Heart left ventricle (tissue), 16 donors: ENCODE data around the gene STOX1. TPM values are rescaled to one million over a fixed set of nuclear protein-coding genes. Genes with fewer than 3 reads are reported as not detected.

ENCODE experiments used
- ATAC-seq, 4 donors: fragments of 200-7000 bp; cut with Tn5 transposase; one replicate each; pipeline ENCODE4 v1.9.1; 2020 to 2022; ENCODE audit warnings: moderate library complexity in 4 of 4, mild to moderate bottlenecking in 3 of 4, moderate number of reproducible peaks in 1 of 4
- DNase-seq, 5 donors: peaks; one replicate each; pipeline ENCODE4 v3.0.0-alpha.2; 2020
- H3K27ac ChIP-seq, 12 donors: fragments of 200-600 bp; sonication (generic) in 4 of 12; one replicate each; pipeline versions ENCODE4 v1.5.0 to v1.8.0; 2016 to 2022; ENCODE audit warnings: mild to moderate bottlenecking in 2 of 12
- H3K27me3 ChIP-seq, 9 donors: fragments of 200-600 bp; sonication (generic) in 2 of 9; one replicate each; pipeline versions ENCODE4 v1.5.1 to v1.8.0; 2016 to 2022; ENCODE audit warnings: mild to moderate bottlenecking in 3 of 9
- H3K36me3 ChIP-seq, 9 donors: fragments of 200-600 bp; sonication (generic) in 2 of 9; one replicate each; pipeline versions ENCODE4 v1.5.0 to v1.8.0; 2018 to 2022; ENCODE audit warnings: mild to moderate bottlenecking in 2 of 9
- H3K4me1 ChIP-seq, 12 donors: fragments of 200-600 bp; sonication (generic) in 4 of 12; one replicate each; pipeline versions ENCODE4 v1.5.0 to v1.8.0; 2016 to 2022; ENCODE audit warnings: mild to moderate bottlenecking in 3 of 12
- H3K4me3 ChIP-seq, 12 donors: fragments of 200-600 bp; sonication (generic) in 4 of 12; one replicate each; pipeline versions ENCODE4 v1.5.0 to v1.8.0; 2017 to 2022; ENCODE audit warnings: mild to moderate bottlenecking in 9 of 12, moderate library complexity in 4 of 12
- H3K9me3 ChIP-seq, 12 donors: fragments of 200-600 bp; sonication (generic) in 4 of 12; one replicate each; pipeline versions ENCODE4 v1.5.0 to v1.8.0; 2016 to 2022; ENCODE audit warnings: mild to moderate bottlenecking in 1 of 12
- POLR2A ChIP-seq, 2 donors: fragments of 450-650 bp; IDR thresholded peaks; one replicate each; pipeline ENCODE4 v1.6.1; 2017; ENCODE audit warnings: antibody characterized with exemption in 2 of 2, mild to moderate bottlenecking in 2 of 2, moderate library complexity in 2 of 2
- WGBS, 4 donors: extraction: QIAGEN DNeasy Blood & Tissue Kit in 2 of 4; methylation state at CpG; one replicate each; pipeline versions ENCODE4 v1.1.5 to v1.1.7; 2013 to 2018; 5-methylcytosine and 5-hydroxymethylcytosine counted together
- intact Hi-C, 10 donors: fragments of 100-400 bp; cut with DNase I; formaldehyde crosslinking; loops; one replicate each; pipeline versions ENCODE4 v1.11.1 to v1.14.2; 2022
- long read RNA-seq, 3 donors: library from polyadenylated mRNA; unstranded; transcript quantifications; one replicate each; pipeline ENCODE4 v2.0.0, GENCODE V29; 2020 to 2021
- polyA plus RNA-seq, 2 donors: library from polyadenylated mRNA; stranded (reverse); fragments of 200-250 nt; gene quantifications; one replicate each; pipeline ENCODE4 v1.2.3, GENCODE V29; 2013
- total RNA-seq, 9 donors: library from RNA; depleted of rRNA in 2 of 9; stranded (reverse); fragments of >200 nt in 2 of 9; fragmentation: NEBNext Ultra II Directional in 3 of 9; extraction: Animal tissue kit (Norgen Biotek cat#: 25700) in 3 of 9; gene quantifications; one replicate each; pipeline versions ENCODE4 v1.1.0 to v1.2.4, GENCODE V29; 2016 to 2023
- TF ChIP-seq, protein P1 (sequence below), 12 donors: fragments of 200-600 bp; sonication (generic) in 4 of 12; IDR thresholded peaks; one replicate each; pipeline versions ENCODE4 v1.5.0 to v1.8.0; 2018 to 2022; ENCODE audit warnings: antibody characterized with exemption in 12 of 12, mild to moderate bottlenecking in 5 of 12
- donor health status: ischemic (EF 13 %, LVEDD 7.1; RV severe dilation, severe dysfunction).
- donor health status: healthy with polysubstance abuse.
- donor health status: DM: no; HTN: yes; CAD: no.
- donor health status: DM: no; HTN: no; CAD: no.
- donor health status: ischemic (EF 25% LVEDD 6.9; RV normal size, moderate dysfunction).
- donor health status: ischemic (EF 25% LVEDD 5.7; RV mildly dilated, moderate dysfunction).
- donor health status: healthy.
- donor health status: DM: yes; HTN: yes; CAD: no.
- donor health status: ischemic (EF 35%, LVEDD 5.7; RV mildly dilated, moderate dysfunction).
- donor health status: nonischemic (EF 11% LVEDD 7.7; RV severe dilation, severe dysfunction).
- donor health status: DM: yes; HTN: yes; CAD: no.
- donor health status: PGD.
- donor health status: ischemic (EF 29% LVEDD 5.4; RV normal size, mild dysfunction).
- donor health status: nonischemic (EF 23%, LVEDD 6.1; RV moderate dilation, normal function).

STOX1 gene, protein sequence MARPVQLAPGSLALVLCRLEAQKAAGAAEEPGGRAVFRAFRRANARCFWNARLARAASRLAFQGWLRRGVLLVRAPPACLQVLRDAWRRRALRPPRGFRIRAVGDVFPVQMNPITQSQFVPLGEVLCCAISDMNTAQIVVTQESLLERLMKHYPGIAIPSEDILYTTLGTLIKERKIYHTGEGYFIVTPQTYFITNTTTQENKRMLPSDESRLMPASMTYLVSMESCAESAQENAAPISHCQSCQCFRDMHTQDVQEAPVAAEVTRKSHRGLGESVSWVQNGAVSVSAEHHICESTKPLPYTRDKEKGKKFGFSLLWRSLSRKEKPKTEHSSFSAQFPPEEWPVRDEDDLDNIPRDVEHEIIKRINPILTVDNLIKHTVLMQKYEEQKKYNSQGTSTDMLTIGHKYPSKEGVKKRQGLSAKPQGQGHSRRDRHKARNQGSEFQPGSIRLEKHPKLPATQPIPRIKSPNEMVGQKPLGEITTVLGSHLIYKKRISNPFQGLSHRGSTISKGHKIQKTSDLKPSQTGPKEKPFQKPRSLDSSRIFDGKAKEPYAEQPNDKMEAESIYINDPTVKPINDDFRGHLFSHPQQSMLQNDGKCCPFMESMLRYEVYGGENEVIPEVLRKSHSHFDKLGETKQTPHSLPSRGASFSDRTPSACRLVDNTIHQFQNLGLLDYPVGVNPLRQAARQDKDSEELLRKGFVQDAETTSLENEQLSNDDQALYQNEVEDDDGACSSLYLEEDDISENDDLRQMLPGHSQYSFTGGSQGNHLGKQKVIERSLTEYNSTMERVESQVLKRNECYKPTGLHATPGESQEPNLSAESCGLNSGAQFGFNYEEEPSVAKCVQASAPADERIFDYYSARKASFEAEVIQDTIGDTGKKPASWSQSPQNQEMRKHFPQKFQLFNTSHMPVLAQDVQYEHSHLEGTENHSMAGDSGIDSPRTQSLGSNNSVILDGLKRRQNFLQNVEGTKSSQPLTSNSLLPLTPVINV
- total RNA-seq (1 to 10 TPM in 2 of 9 donors, under 1 TPM in 6, not detected in 1; 0.09 to 1.2 (median 0.27) TPM), polyA plus RNA-seq (under 1 TPM; 0.14 to 0.42 TPM)
- long read RNA-seq, donor 1 = 0 reads
- long read RNA-seq, donor 2 = 0 reads
- long read RNA-seq, donor 3, partial matches to known transcripts = 0 of 1 reads
- long read RNA-seq, donor 3, other reads (novel, unspliced or antisense) = 1 of 1 reads

- ATAC-seq = peak in 3 of 4 donors; percentile 55 to 90 (median 66)
- peaks cover 0 to 13% (median 5%) of the 10 kb centered on the region in 12 donors for H3K4me1 ChIP-seq
- DNase-seq = peak; percentile 31 to 76 (median 40)
- TF ChIP-seq, protein P1, sequence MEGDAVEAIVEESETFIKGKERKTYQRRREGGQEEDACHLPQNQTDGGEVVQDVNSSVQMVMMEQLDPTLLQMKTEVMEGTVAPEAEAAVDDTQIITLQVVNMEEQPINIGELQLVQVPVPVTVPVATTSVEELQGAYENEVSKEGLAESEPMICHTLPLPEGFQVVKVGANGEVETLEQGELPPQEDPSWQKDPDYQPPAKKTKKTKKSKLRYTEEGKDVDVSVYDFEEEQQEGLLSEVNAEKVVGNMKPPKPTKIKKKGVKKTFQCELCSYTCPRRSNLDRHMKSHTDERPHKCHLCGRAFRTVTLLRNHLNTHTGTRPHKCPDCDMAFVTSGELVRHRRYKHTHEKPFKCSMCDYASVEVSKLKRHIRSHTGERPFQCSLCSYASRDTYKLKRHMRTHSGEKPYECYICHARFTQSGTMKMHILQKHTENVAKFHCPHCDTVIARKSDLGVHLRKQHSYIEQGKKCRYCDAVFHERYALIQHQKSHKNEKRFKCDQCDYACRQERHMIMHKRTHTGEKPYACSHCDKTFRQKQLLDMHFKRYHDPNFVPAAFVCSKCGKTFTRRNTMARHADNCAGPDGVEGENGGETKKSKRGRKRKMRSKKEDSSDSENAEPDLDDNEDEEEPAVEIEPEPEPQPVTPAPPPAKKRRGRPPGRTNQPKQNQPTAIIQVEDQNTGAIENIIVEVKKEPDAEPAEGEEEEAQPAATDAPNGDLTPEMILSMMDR (IDR thresholded peaks at IDR 0.05) = peak in 1 of 12 donors; percentile 4
- no peak for TF ChIP-seq POLR2A (IDR thresholded peaks at IDR 0.05)
- H3K4me3 ChIP-seq = peak within 1 kb of the TSS; percentile 39 to 75 (median 57)
- 6 to 23% (median 12%) methylated on average over 14 to 63 of the region's 63 CpGs for WGBS, 4 donors
- intact Hi-C loops = no loop called here
- peak within 1 kb of the TSS in 2 of 12 donors; percentile 23 to 50 for H3K27ac ChIP-seq
- H3K36me3 ChIP-seq = no peaks in the 10 kb centered on the region
- H3K27me3 ChIP-seq = peaks cover 0 to 18% (median 0%) of the 10 kb centered on the region in 9 donors
- no peaks in the 10 kb centered on the region for H3K9me3 ChIP-seq
These were observed at the start of gene STOX1 for GRCh38 chr10:68826764-68827591. Gene STOX1, plus strand, starts transcription at chr10:68827531. Its CDS starts 93 bp downstream, at chr10:68827624.

DNA sequence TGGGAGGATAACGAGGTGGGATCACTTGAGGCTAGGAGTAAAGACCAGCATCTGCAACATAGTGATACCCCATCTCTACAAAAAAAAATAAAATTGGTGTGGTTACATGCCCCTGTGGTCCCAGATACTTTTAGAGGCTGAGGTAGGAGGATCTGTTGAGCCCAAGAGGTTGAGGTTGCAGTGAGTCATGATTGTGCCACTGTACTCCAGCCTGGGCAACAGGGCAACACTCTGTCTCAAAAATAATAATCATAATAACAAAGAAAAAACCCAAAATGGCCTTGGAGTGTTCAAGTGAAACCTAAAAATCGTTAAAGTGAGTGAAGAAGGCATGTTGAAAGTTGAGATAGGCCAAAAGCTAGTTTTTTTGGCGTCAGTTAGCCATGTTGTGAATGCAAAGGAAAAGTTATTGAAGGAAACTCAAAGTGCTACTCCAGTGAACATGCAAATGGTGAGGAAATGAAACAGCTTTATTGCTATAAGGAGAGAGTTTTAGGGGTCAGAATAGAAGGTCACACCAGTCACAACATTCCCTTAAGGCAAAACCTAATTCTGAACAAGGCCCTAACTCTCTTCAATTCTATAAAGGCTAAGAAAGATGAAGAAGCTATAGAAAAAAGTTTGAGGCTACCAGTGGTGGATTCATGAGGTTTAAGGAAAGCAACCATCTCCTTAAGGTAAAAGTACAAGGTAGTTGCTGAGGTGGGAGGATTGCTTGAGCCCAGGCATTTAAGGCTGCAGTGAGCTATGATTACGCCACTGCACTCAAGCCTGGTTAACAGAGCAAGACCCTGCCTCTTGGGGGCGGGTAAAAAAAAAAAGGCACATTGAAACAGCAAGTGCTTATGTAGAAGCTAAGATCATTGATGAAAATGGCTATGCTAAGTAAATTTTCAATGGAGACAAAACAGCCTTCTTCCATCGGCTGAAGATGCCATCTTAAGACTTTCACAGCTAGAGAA lies 45.4 kb upstream of the STOX1 start:
- ATAC-seq (no peak), DNase-seq (no peak)
- no peaks in the 10 kb centered on the region for H3K9me3 ChIP-seq
- H3K27ac ChIP-seq = no peak overlapping the region
- peaks cover 0 to 98% (median 96%) of the 10 kb centered on the region in 9 donors for H3K36me3 ChIP-seq
- H3K27me3 ChIP-seq = no peaks in the 10 kb centered on the region
- no peak overlapping the region for H3K4me3 ChIP-seq
- TF ChIP-seq, protein P1 (IDR thresholded peaks at IDR 0.05) = no peak
- no peak for TF ChIP-seq POLR2A (IDR thresholded peaks at IDR 0.05)
- H3K4me1 ChIP-seq = no peaks in the 10 kb centered on the region
- intact Hi-C loops = loop anchor here in 1 of 10 donors (5.0 kb wide), 1 partner anchor 55 kb away; no protein-coding TSS in a partner anchor
- WGBS, 4 donors = 93 to 94% (median 94%) methylated on average over 6 of the region's 6 CpGs

DNA sequence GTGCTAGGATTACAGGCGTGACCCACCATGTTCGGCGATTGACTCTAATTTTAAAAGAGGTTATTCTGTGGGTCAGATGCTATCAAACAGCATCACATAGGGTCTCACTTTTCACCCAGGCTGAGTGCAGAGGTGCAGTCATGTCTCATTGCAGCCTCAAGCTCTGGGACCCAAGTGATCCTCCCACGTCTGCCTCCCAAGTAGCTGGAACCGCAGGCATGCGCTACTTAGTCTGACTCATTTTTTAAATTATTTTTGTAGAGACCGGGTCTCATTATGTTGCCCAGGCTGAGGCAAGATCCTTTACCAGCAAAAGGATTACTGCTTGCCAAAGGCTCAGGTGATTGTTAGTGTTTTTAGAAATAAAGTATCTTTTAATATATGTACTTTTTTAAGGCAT lies 42.9 kb upstream of the STOX1 start:
- TF ChIP-seq, protein P1 (IDR thresholded peaks at IDR 0.05) = no peak
- TF ChIP-seq POLR2A (IDR thresholded peaks at IDR 0.05) = no peak
- Histone ChIP-seq H3K4me1 (no peaks in the 10 kb centered on the region), H3K27ac (no peak overlapping the region), H3K27me3 (no peaks in the 10 kb centered on the region), H3K36me3 (peaks cover 3 to 98% (median 96%) of the 10 kb centered on the region in 9 donors), H3K4me3 (no peak overlapping the region), H3K9me3 (no peaks in the 10 kb centered on the region)
- intact Hi-C loops = loop anchor here in 1 of 10 donors (5.0 kb wide), 1 partner anchor 57 kb away; no protein-coding TSS in a partner anchor
- ATAC-seq (no peak), DNase-seq (no peak)
- 94 to 96% (median 95%) methylated on average over 7 of the region's 7 CpGs for WGBS, 4 donors
